Common myeloid progenitor, CD34-positive (primary cell): ENCODE measurements around the gene SEPTIN3.
A peak's percentile ranks its signal among the peaks of the same experiment; 100 is the strongest.
"Not testable (repeated sequence)": the region's sequence is repeated elsewhere in the genome, so short reads cannot be mapped to it uniquely, and the experiment has no call there.

ENCODE experiments used
- CTCF ChIA-PET: fragments of 350-600 bp; sonication (Branson Sonifier 250); formaldehyde crosslinking; loops from one replicate; lab custom pipeline; 2021; ENCODE audit warnings: antibody characterized with exemption; lab: Charles Lee
- POLR2A ChIA-PET: fragments of 350-600 bp; sonication (Branson Sonifier 250); formaldehyde crosslinking; loops from one replicate; lab custom pipeline; 2021; ENCODE audit warnings: antibody characterized with exemption; lab: Charles Lee
- DNase-seq, 3 donors: peaks; one replicate each; pipeline versions ENCODE4 v3.0.0 to v3.0.0-alpha.2; 2013
- H3K27ac ChIP-seq, 2 experiments: 1 replicate in 1 of 2; 2 replicates in 1 of 2; pipeline ENCODE4 v1.7.0; 2013; ENCODE audit warnings: inconsistent platforms in 2 of 2, low read length in 2 of 2, mild to moderate bottlenecking in 2 of 2, low read depth in 1 of 2, moderate library complexity in 1 of 2; ENCODE audit not compliant: severe bottlenecking in 2 of 2, insufficient read depth in 1 of 2, poor library complexity in 1 of 2
- H3K27me3 ChIP-seq, 5 experiments: replicated peaks in 2 of 5; 1 replicate in 3 of 5; 2 replicates in 2 of 5; pipeline versions ENCODE4 v1.6.1 to v1.7.0; 2013; ENCODE audit warnings: low read length in 4 of 5, mild to moderate bottlenecking in 2 of 5, moderate library complexity in 2 of 5, inconsistent platforms in 1 of 5; ENCODE audit not compliant: insufficient read depth in 5 of 5, control insufficient read depth in 4 of 5
- H3K36me3 ChIP-seq, 4 experiments: 1 replicate in 2 of 4; 2 replicates in 2 of 4; pipeline versions ENCODE4 v1.6.1 to v1.7.0; 2013; ENCODE audit warnings: low read length in 3 of 4, control low read depth in 1 of 4, mild to moderate bottlenecking in 1 of 4; ENCODE audit not compliant: control insufficient read depth in 4 of 4, insufficient read depth in 4 of 4
- H3K4me1 ChIP-seq, 4 experiments: 1 replicate in 3 of 4; 2 replicates in 1 of 4; pipeline versions ENCODE4 v1.6.1 to v1.7.1; 2013; ENCODE audit warnings: low read length in 3 of 4, mild to moderate bottlenecking in 3 of 4, control low read depth in 1 of 4, inconsistent platforms in 1 of 4, moderate library complexity in 1 of 4; ENCODE audit not compliant: control insufficient read depth in 4 of 4, insufficient read depth in 4 of 4; ENCODE audit errors: control extremely low read depth in 1 of 4
- H3K4me3 ChIP-seq, 7 experiments: 1 replicate in 4 of 7; 2 replicates in 3 of 7; pipeline versions ENCODE4 v1.5.1 to v1.7.0; 2013; ENCODE audit warnings: mild to moderate bottlenecking in 7 of 7, low read length in 6 of 7, moderate library complexity in 6 of 7, inconsistent platforms in 2 of 7, low read depth in 2 of 7, control low read depth in 1 of 7; ENCODE audit not compliant: insufficient read depth in 4 of 7, control insufficient read depth in 1 of 7; ENCODE audit errors: extremely low read depth in 1 of 7
- H3K9me3 ChIP-seq, 5 experiments: 1 replicate in 4 of 5; 2 replicates in 1 of 5; pipeline versions ENCODE4 v1.6.1 to v1.7.1; 2013; ENCODE audit warnings: low read length in 4 of 5, mild to moderate bottlenecking in 2 of 5, inconsistent platforms in 1 of 5, low read depth in 1 of 5, moderate library complexity in 1 of 5; ENCODE audit not compliant: control insufficient read depth in 4 of 5, insufficient read depth in 2 of 5; ENCODE audit errors: control extremely low read depth in 1 of 5
- WGBS: methylation state at CpG from one replicate; pipeline ENCODE4 v1.1.5; 2013; ENCODE audit not compliant: insufficient coverage; 5-methylcytosine and 5-hydroxymethylcytosine counted together

The SEPTIN3 gene

DNA sequence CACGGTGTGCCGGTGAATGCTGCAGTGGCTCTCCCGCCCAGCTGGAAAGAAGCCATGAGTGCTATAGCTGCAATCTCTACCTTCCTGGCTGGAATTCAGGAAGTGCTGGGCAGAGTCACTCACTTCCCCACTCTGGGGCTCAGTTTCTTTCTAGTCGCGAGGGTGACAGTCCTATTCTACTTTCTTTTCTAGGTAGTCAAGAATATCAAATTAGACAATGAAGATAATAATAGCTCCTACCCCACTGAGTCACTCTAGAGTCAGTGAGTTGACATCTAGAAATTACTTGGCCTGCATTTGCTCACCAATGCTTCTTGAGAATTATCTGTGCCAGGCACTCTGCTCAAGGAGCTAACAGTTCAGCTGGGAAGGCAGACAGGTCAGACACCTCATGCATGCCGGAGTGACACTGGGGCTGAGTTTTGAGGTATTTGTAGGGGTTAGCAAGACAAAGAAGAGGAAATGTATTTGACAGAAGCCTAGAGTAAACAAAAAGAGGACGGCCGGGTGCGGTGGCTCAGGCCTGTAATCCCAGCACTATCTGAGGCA is 25.5 kb upstream of the SEPTIN3 start:
- DNase-seq: no peak
- H3K4me3 ChIP-seq: no peak overlapping the region
- H3K4me1 ChIP-seq: peaks cover 0 to 31% (median 21%) of the 10 kb centered on the region in 4 experiments
- no peaks in the 10 kb centered on the region for H3K27me3 ChIP-seq
- ChIA-PET CTCF (interaction anchor here (1.2 to 2.3 kb wide), 8 partner anchors 18 to 277 kb away, joined by 3 to 11 read pairs (median 6); no protein-coding TSS in a partner anchor), POLR2A (no interaction called here)
- peaks cover 3 to 54% (median 8%) of the 10 kb centered on the region in 4 experiments for H3K36me3 ChIP-seq
- H3K9me3 ChIP-seq: no peaks in the 10 kb centered on the region
- 92% methylated on average over 7 of the region's 9 CpGs for WGBS
- H3K27ac ChIP-seq: no peak overlapping the region

DNA sequence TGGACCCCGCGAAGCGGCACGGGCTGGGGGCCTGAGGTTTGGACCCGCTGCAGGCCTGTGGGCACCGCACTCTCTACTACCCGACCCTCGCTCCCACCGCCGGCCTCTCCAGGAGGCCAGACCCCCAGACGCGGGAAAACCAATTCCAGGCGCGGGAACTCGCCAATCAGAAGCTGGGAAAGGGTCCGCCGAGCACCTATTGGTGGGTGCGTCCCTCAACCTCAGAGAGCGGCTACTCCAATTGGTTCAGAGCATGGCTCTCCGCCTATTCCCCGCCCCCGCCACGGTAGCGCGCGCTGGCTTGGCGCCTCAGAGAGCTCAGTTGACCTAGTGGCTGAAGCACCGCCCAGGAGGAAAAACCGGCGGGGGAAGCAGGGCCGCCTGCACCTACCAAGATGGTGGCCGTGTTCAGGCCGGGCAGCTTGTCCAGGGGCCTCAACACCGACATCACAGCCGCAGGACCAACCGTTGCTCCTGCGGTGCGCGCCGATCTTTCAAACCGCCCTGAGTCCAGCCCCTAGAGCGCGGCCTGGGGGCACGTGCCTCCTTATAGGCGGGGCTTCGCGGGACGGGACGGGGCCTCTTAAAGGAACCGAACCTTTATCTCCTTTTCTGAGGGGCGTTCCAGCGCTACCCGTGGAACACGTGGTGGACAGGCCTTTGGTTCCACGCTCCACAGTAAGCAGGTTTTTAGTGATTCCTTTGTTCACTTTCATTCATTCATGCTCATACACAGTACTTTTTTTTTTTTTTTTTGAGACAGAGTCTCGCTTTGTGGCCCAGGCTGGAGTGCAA is 22.4 kb upstream of the SEPTIN3 start, which contains the start of gene CENPM:
Gene CENPM (minus strand): TSS at position 524 of the 795 bp plus-strand sequence. CDS start 76 bp downstream, at position 448.
- ChIA-PET CTCF (interaction anchor here (1.1 to 1.9 kb wide), 5 partner anchors 9 to 250 kb away, joined by 3 to 7 read pairs (median 5); no protein-coding TSS in a partner anchor), POLR2A (interaction anchor here (0.9 kb wide), 1 partner anchor 114 kb away, joined by 3 read pairs; the partner anchor contains the start of gene SREBF2)
- 3% methylated on average over 51 of the region's 56 CpGs for WGBS
- H3K9me3 ChIP-seq: no peaks in the 10 kb centered on the region
- peaks cover 0 to 19% (median 13%) of the 10 kb centered on the region in 4 experiments for H3K4me1 ChIP-seq
- no peaks in the 10 kb centered on the region for H3K27me3 ChIP-seq
- H3K27ac ChIP-seq: peak within 1 kb of the TSS in 1 of 2 experiments; percentile 60
- peak; percentile 91 to 94 (median 93) for DNase-seq
- H3K36me3 ChIP-seq: peaks cover 0 to 28% (median 4%) of the 10 kb centered on the region in 4 experiments
- H3K4me3 ChIP-seq: peak within 1 kb of the TSS; percentile 67 to 94 (median 84)

DNA sequence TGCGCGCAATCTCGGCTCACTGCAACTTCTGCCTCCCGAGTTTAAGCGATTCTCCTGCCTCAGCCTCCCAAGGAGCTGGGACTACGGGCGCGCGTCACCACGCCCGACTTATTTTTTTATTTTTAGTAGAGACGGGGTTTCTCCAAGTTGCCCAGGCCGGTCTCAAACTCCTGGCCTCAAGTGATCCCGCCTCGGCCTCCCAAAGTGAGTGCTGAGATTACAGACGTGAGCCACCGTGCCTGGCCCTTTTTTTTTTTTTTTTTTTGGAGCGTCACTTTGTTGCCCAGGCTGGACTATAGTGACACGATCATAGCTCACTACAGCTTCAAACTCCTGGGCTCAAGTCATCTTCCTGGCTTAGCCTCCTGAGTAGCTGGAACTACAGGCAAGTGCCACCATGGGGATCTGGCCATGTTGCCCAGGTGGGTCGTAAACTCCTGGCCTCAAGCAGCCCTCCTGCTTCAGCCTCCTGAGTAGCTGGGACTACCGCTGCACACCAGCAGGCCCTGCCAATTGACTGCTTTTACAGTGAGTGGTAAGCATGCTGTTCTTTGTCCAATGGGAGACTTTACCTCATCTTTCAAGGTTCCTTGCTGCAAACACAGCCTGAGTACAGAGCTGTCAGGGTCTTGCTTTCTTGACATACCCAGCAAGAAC is 21.7 kb upstream of the SEPTIN3 start:
- Histone ChIP-seq H3K9me3 (no peaks in the 10 kb centered on the region), H3K4me3 (peak overlapping the region in 5 of 7 experiments; percentile 81 to 94 (median 87)), H3K27ac (no peak overlapping the region), H3K36me3 (peaks cover 0 to 24% (median 4%) of the 10 kb centered on the region in 4 experiments), H3K27me3 (no peaks in the 10 kb centered on the region), H3K4me1 (peaks cover 0 to 19% (median 13%) of the 10 kb centered on the region in 4 experiments)
- whole genome bisulfite sequencing: 81% methylated on average over 11 of the region's 21 CpGs
- ChIA-PET CTCF (interaction anchor here (1.9 kb wide), 1 partner anchor 8 kb away, joined by 7 read pairs; no protein-coding TSS in a partner anchor), POLR2A (no interaction called here)
- no peak for DNase-seq

DNA sequence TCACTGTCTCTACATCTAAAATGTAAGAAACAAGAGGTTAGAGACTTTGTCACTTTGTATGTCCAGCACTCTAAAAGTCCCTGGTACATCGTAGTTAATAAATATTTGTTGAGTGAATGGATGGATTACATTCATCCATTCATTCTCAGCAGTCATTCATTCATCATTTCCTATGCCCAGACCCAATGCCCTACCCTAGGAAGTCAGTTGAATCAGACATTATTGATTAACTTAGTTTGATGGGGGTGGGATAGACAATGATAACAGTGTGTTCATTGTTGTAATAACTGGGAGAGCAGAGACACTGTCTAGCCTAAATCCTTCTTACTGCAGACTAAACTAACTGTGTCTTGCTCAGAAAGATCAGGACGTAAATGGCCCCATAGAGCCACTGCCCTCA is 21.1 kb upstream of the SEPTIN3 start:
- H3K36me3 ChIP-seq: peaks cover 0 to 19% (median 1%) of the 10 kb centered on the region in 4 experiments
- no peak overlapping the region for H3K27ac ChIP-seq
- peaks cover 0 to 19% (median 13%) of the 10 kb centered on the region in 4 experiments for H3K4me1 ChIP-seq
- no peak for DNase-seq
- H3K4me3 ChIP-seq: no peak overlapping the region
- CTCF ChIA-PET: interaction anchor here (0.6 to 1.9 kb wide), 2 partner anchors 8 to 405 kb away, joined by 4 to 7 read pairs; no protein-coding TSS in a partner anchor
- 100% methylated on average over 1 of the region's 2 CpGs for WGBS
- H3K9me3 ChIP-seq: no peaks in the 10 kb centered on the region
- H3K27me3 ChIP-seq: no peaks in the 10 kb centered on the region
- POLR2A ChIA-PET: no interaction called here

DNA sequence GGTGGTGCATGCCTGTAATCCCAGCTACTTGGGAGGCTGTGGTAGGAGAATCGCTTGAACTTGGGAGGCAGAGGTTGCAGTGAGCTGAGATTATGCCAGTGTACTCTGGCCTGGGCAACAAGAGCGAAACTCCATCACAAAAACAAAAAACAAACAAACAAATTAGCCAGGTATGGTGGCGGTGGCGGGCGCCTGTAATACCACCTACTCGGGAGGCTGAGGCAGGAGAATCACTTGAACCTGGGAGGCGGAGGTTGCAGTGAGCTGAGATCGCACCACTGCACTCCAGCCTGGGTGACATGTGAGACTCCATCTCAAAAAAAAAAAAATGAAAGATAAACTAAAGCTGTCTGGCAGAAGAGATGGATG is 20.3 kb upstream of the SEPTIN3 start:
- DNase-seq, H3K27me3 ChIP-seq, H3K4me3 ChIP-seq, H3K9me3 ChIP-seq, POLR2A ChIA-PET, H3K27ac ChIP-seq: not testable (repeated sequence)
- Histone ChIP-seq H3K4me1 (peaks cover 0 to 19% (median 13%) of the 10 kb centered on the region in 4 experiments), H3K36me3 (peaks cover 0 to 11% (median 0%) of the 10 kb centered on the region in 4 experiments)
- CTCF ChIA-PET: interaction anchor here (1.4 kb wide), 1 partner anchor 9 kb away, joined by 7 read pairs; no protein-coding TSS in a partner anchor
- WGBS: 86% methylated on average over 7 of the region's 8 CpGs

DNA sequence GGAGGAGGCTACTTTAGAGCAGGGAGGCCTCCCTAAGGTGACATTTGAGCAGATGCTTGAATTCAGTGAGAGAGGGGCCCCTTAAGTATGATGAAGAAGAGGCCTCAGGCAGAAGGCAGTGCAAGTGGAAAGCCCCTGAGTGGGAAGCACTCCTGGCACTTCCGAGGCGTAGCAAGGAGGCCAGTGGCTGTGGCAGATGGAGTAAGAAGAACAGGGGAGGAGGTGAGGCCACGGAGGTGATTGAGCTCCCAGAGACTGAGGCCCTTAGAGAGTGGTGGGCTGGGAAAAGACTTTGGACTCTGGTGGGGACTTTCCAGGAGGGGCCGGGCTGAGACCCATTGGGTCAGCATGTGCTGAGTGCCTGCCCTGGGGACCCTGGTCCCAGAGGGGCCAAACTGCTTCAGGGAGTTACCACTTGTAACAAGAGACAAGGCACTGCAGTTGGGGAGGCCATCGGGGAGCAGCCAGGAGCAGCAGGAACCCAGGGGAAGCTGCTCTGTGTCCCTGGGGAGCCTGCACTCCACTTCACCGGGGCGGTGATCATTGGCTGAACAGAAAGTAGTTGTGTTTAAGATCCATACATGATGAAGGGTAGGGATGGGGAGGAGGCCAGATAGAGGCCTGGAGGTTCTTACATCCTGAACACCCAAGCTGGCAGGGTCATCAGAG is 19.8 kb upstream of the SEPTIN3 start:
- Histone ChIP-seq H3K36me3 (peaks cover 0 to 8% (median 0%) of the 10 kb centered on the region in 4 experiments), H3K9me3 (no peaks in the 10 kb centered on the region), H3K27ac (no peak overlapping the region), H3K4me3 (no peak overlapping the region), H3K27me3 (no peaks in the 10 kb centered on the region), H3K4me1 (peaks cover 0 to 19% (median 12%) of the 10 kb centered on the region in 4 experiments)
- CTCF ChIA-PET: interaction anchor here (0.6 to 1.4 kb wide), 3 partner anchors 8 to 412 kb away, joined by 3 to 7 read pairs (median 5); no protein-coding TSS in a partner anchor
- DNase-seq: no peak
- POLR2A ChIA-PET: no interaction called here
- 89% methylated on average over 7 of the region's 7 CpGs for WGBS
